NT2/D1 (cell line): ENCODE measurements around the gene POU3F2.

ENCODE experiments used
- SUZ12 ChIP-seq: IDR thresholded peaks from 2 replicates; pipeline ENCODE4 v1.6.1; 2011; ENCODE audit not compliant: insufficient read length, insufficient read depth; ENCODE audit errors: extremely low read depth
- YY1 ChIP-seq: IDR thresholded peaks from 2 replicates; pipeline ENCODE4 v1.6.1; 2011; ENCODE audit not compliant: insufficient read length, insufficient read depth

GRCh38 chr6:98864497-98864896, 30.1 kb downstream of the POU3F2 start:
- TF ChIP-seq SUZ12 (no peak), YY1 (no peak)
